Measurements from ENCODE around the gene ZBTB49. TPM values are rescaled to one million over a fixed set of nuclear protein-coding genes. Genes with fewer than 3 reads are reported as not detected.

ZBTB49 gene
- total RNA-seq, 1 experiment from 2014 or later, result 5.6 TPM

DNA sequence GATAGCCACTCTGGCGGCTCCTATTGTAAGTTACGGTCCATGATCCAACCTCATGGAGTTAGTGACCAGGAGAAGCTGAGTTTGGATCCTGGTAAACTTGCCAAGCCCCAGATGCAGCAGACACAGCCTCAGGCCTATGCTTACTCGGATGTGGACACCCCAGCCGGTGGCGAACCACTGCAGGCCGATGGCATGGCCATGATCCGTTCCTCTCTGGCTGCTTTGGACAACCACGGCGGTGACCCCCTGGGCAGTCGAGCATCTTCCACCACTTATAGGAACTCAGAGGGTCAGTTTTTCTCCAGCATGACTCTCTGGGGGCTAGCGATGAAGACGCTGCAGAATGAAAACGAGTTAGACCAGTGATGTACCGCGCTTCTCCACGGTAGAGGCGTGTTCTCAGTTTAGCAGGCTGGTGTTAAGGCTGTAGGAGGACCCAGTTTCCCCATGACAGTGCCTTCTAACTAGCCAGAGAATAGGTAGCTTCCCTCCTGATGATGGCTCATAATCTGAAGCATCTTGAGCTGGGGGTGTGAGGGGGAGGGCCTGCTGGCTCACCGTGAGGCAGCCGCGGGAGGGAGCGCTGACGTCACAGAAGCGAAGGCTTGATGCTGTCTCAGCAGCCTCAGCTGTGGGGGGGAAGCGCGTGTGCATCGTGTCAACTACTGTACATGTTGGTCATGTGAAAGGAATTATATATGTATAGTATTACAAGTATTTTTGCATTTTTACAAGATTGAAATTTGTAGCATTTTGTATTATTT lies 31.1 kb downstream of the ZBTB49 start (continued):
- TF ChIP-seq, protein P1, sequence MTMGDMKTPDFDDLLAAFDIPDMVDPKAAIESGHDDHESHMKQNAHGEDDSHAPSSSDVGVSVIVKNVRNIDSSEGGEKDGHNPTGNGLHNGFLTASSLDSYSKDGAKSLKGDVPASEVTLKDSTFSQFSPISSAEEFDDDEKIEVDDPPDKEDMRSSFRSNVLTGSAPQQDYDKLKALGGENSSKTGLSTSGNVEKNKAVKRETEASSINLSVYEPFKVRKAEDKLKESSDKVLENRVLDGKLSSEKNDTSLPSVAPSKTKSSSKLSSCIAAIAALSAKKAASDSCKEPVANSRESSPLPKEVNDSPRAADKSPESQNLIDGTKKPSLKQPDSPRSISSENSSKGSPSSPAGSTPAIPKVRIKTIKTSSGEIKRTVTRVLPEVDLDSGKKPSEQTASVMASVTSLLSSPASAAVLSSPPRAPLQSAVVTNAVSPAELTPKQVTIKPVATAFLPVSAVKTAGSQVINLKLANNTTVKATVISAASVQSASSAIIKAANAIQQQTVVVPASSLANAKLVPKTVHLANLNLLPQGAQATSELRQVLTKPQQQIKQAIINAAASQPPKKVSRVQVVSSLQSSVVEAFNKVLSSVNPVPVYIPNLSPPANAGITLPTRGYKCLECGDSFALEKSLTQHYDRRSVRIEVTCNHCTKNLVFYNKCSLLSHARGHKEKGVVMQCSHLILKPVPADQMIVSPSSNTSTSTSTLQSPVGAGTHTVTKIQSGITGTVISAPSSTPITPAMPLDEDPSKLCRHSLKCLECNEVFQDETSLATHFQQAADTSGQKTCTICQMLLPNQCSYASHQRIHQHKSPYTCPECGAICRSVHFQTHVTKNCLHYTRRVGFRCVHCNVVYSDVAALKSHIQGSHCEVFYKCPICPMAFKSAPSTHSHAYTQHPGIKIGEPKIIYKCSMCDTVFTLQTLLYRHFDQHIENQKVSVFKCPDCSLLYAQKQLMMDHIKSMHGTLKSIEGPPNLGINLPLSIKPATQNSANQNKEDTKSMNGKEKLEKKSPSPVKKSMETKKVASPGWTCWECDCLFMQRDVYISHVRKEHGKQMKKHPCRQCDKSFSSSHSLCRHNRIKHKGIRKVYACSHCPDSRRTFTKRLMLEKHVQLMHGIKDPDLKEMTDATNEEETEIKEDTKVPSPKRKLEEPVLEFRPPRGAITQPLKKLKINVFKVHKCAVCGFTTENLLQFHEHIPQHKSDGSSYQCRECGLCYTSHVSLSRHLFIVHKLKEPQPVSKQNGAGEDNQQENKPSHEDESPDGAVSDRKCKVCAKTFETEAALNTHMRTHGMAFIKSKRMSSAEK (CRISPR knock-in tag; IDR thresholded peaks at IDR 0.05; ENCODE audit: borderline replicate concordance), result no peak
- no peak for TF ChIP-seq ZNF219 (CRISPR knock-in tag; IDR thresholded peaks at IDR 0.05; ENCODE audit: borderline replicate concordance)
- TF ChIP-seq, protein P2, sequence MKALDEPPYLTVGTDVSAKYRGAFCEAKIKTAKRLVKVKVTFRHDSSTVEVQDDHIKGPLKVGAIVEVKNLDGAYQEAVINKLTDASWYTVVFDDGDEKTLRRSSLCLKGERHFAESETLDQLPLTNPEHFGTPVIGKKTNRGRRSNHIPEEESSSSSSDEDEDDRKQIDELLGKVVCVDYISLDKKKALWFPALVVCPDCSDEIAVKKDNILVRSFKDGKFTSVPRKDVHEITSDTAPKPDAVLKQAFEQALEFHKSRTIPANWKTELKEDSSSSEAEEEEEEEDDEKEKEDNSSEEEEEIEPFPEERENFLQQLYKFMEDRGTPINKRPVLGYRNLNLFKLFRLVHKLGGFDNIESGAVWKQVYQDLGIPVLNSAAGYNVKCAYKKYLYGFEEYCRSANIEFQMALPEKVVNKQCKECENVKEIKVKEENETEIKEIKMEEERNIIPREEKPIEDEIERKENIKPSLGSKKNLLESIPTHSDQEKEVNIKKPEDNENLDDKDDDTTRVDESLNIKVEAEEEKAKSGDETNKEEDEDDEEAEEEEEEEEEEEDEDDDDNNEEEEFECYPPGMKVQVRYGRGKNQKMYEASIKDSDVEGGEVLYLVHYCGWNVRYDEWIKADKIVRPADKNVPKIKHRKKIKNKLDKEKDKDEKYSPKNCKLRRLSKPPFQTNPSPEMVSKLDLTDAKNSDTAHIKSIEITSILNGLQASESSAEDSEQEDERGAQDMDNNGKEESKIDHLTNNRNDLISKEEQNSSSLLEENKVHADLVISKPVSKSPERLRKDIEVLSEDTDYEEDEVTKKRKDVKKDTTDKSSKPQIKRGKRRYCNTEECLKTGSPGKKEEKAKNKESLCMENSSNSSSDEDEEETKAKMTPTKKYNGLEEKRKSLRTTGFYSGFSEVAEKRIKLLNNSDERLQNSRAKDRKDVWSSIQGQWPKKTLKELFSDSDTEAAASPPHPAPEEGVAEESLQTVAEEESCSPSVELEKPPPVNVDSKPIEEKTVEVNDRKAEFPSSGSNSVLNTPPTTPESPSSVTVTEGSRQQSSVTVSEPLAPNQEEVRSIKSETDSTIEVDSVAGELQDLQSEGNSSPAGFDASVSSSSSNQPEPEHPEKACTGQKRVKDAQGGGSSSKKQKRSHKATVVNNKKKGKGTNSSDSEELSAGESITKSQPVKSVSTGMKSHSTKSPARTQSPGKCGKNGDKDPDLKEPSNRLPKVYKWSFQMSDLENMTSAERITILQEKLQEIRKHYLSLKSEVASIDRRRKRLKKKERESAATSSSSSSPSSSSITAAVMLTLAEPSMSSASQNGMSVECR (CRISPR knock-in tag; IDR thresholded peaks at IDR 0.05; ENCODE audit: borderline replicate concordance), result no peak
- TF ChIP-seq, protein P3, sequence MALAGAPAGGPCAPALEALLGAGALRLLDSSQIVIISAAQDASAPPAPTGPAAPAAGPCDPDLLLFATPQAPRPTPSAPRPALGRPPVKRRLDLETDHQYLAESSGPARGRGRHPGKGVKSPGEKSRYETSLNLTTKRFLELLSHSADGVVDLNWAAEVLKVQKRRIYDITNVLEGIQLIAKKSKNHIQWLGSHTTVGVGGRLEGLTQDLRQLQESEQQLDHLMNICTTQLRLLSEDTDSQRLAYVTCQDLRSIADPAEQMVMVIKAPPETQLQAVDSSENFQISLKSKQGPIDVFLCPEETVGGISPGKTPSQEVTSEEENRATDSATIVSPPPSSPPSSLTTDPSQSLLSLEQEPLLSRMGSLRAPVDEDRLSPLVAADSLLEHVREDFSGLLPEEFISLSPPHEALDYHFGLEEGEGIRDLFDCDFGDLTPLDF (CRISPR knock-in tag; IDR thresholded peaks at IDR 0.05), result no peak
- TF ChIP-seq NFATC4 (CRISPR knock-in tag; IDR thresholded peaks at IDR 0.05), result no peak
- TF ChIP-seq, protein P4, sequence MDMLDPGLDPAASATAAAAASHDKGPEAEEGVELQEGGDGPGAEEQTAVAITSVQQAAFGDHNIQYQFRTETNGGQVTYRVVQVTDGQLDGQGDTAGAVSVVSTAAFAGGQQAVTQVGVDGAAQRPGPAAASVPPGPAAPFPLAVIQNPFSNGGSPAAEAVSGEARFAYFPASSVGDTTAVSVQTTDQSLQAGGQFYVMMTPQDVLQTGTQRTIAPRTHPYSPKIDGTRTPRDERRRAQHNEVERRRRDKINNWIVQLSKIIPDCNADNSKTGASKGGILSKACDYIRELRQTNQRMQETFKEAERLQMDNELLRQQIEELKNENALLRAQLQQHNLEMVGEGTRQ (CRISPR knock-in tag; IDR thresholded peaks at IDR 0.05), result no peak
- TF ChIP-seq, protein P5, sequence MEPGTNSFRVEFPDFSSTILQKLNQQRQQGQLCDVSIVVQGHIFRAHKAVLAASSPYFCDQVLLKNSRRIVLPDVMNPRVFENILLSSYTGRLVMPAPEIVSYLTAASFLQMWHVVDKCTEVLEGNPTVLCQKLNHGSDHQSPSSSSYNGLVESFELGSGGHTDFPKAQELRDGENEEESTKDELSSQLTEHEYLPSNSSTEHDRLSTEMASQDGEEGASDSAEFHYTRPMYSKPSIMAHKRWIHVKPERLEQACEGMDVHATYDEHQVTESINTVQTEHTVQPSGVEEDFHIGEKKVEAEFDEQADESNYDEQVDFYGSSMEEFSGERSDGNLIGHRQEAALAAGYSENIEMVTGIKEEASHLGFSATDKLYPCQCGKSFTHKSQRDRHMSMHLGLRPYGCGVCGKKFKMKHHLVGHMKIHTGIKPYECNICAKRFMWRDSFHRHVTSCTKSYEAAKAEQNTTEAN (CRISPR knock-in tag; IDR thresholded peaks at IDR 0.05), result no peak
- TF ChIP-seq NR2C2 (CRISPR knock-in tag; IDR thresholded peaks at IDR 0.05), result no peak
- no peak for TF ChIP-seq FOXK1 (CRISPR knock-in tag; IDR thresholded peaks at IDR 0.05)
- TF ChIP-seq, protein P6, sequence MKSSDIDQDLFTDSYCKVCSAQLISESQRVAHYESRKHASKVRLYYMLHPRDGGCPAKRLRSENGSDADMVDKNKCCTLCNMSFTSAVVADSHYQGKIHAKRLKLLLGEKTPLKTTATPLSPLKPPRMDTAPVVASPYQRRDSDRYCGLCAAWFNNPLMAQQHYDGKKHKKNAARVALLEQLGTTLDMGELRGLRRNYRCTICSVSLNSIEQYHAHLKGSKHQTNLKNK (CRISPR knock-in tag; IDR thresholded peaks at IDR 0.05), result no peak
- no peak for TF ChIP-seq TEAD1 (CRISPR knock-in tag; IDR thresholded peaks at IDR 0.05)
- TF ChIP-seq, protein P7, sequence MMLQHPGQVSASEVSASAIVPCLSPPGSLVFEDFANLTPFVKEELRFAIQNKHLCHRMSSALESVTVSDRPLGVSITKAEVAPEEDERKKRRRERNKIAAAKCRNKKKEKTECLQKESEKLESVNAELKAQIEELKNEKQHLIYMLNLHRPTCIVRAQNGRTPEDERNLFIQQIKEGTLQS (CRISPR knock-in tag; conservative IDR thresholded peaks at IDR 0.05), result no peak
- TF ChIP-seq EMX1 (CRISPR knock-in tag; IDR thresholded peaks at IDR 0.05), result no peak
